Retina (tissue), 1 donor: ENCODE measurements around the gene CISD1.

Experiments used
- DNase-seq: peaks from one replicate; pipeline ENCODE4 v3.0.0-alpha.2; 2016

Gene CISD1

GRCh38 chr10:58316874-58317273 lies 47.9 kb downstream of the CISD1 start:
- no peak for DNase-seq

- DNase-seq = no peak
These were observed 49.4 kb downstream of the CISD1 start for GRCh38 chr10:58318346-58318745.

- no peak for DNase-seq
These were observed 50.6 kb downstream of the CISD1 start for GRCh38 chr10:58319599-58319998.

- DNase-seq = no peak
These were observed 51.5 kb downstream of the CISD1 start for GRCh38 chr10:58320351-58321049.

GRCh38 chr10:58322072-58322834 lies 53.3 kb downstream of the CISD1 start:
- DNase-seq = no peak

- no peak for DNase-seq
These were observed 53.9 kb downstream of the CISD1 start for GRCh38 chr10:58322835-58323209.

GRCh38 chr10:58326967-58327381 lies 58.0 kb downstream of the CISD1 start:
- peak; percentile 41 for DNase-seq

- no peak for DNase-seq
These were observed 59.3 kb downstream of the CISD1 start for GRCh38 chr10:58328233-58328632.

GRCh38 chr10:58330431-58330830 lies 61.5 kb downstream of the CISD1 start:
- DNase-seq = no peak

GRCh38 chr10:58331646-58332045 lies 62.7 kb downstream of the CISD1 start:
- DNase-seq = no peak

GRCh38 chr10:58334817-58335305 lies 65.9 kb downstream of the CISD1 start, which contains the start of gene UBE2D1:
TSS of gene UBE2D1 (plus strand) at chr10:58335006. CDS start at chr10:58335202, 196 bp downstream.
- DNase-seq = peak; percentile 90

- no peak for DNase-seq
These were observed 66.5 kb downstream of the CISD1 start for GRCh38 chr10:58335306-58336005.

- no peak for DNase-seq
These were observed 67.3 kb downstream of the CISD1 start for GRCh38 chr10:58336242-58336641.
